Heart left ventricle (tissue), 16 donors: ENCODE results near the gene MINDY3. TPM values are rescaled to one million over a fixed set of nuclear protein-coding genes. Genes with fewer than 3 reads are reported as not detected.

ENCODE experiments used
- ATAC-seq, 4 donors: fragments of 200-7000 bp; cut with Tn5 transposase; one replicate each; pipeline ENCODE4 v1.9.1; 2020 to 2022; ENCODE audit warnings: moderate library complexity in 4 of 4, mild to moderate bottlenecking in 3 of 4, moderate number of reproducible peaks in 1 of 4
- DNase-seq, 5 donors: peaks; one replicate each; pipeline ENCODE4 v3.0.0-alpha.2; 2020
- H3K27ac ChIP-seq, 12 donors: fragments of 200-600 bp; sonication (generic) in 4 of 12; one replicate each; pipeline versions ENCODE4 v1.5.0 to v1.8.0; 2016 to 2022; ENCODE audit warnings: mild to moderate bottlenecking in 2 of 12
- H3K27me3 ChIP-seq, 9 donors: fragments of 200-600 bp; sonication (generic) in 2 of 9; one replicate each; pipeline versions ENCODE4 v1.5.1 to v1.8.0; 2016 to 2022; ENCODE audit warnings: mild to moderate bottlenecking in 3 of 9
- H3K36me3 ChIP-seq, 9 donors: fragments of 200-600 bp; sonication (generic) in 2 of 9; one replicate each; pipeline versions ENCODE4 v1.5.0 to v1.8.0; 2018 to 2022; ENCODE audit warnings: mild to moderate bottlenecking in 2 of 9
- H3K4me1 ChIP-seq, 12 donors: fragments of 200-600 bp; sonication (generic) in 4 of 12; one replicate each; pipeline versions ENCODE4 v1.5.0 to v1.8.0; 2016 to 2022; ENCODE audit warnings: mild to moderate bottlenecking in 3 of 12
- H3K4me3 ChIP-seq, 12 donors: fragments of 200-600 bp; sonication (generic) in 4 of 12; one replicate each; pipeline versions ENCODE4 v1.5.0 to v1.8.0; 2017 to 2022; ENCODE audit warnings: mild to moderate bottlenecking in 9 of 12, moderate library complexity in 4 of 12
- H3K9me3 ChIP-seq, 12 donors: fragments of 200-600 bp; sonication (generic) in 4 of 12; one replicate each; pipeline versions ENCODE4 v1.5.0 to v1.8.0; 2016 to 2022; ENCODE audit warnings: mild to moderate bottlenecking in 1 of 12
- POLR2A ChIP-seq, 2 donors: fragments of 450-650 bp; IDR thresholded peaks; one replicate each; pipeline ENCODE4 v1.6.1; 2017; ENCODE audit warnings: antibody characterized with exemption in 2 of 2, mild to moderate bottlenecking in 2 of 2, moderate library complexity in 2 of 2
- WGBS, 4 donors: extraction: QIAGEN DNeasy Blood & Tissue Kit in 2 of 4; methylation state at CpG; one replicate each; pipeline versions ENCODE4 v1.1.5 to v1.1.7; 2013 to 2018; 5-methylcytosine and 5-hydroxymethylcytosine counted together
- intact Hi-C, 10 donors: fragments of 100-400 bp; cut with DNase I; formaldehyde crosslinking; loops; one replicate each; pipeline versions ENCODE4 v1.11.1 to v1.14.2; 2022
- polyA plus RNA-seq, 2 donors: library from polyadenylated mRNA; stranded (reverse); fragments of 200-250 nt; gene quantifications; one replicate each; pipeline ENCODE4 v1.2.3, GENCODE V29; 2013
- total RNA-seq, 9 donors: library from RNA; depleted of rRNA in 2 of 9; stranded (reverse); fragments of >200 nt in 2 of 9; fragmentation: NEBNext Ultra II Directional in 3 of 9; extraction: Animal tissue kit (Norgen Biotek cat#: 25700) in 3 of 9; gene quantifications; one replicate each; pipeline versions ENCODE4 v1.1.0 to v1.2.4, GENCODE V29; 2016 to 2023
- TF ChIP-seq, protein P1 (sequence below), 12 donors: fragments of 200-600 bp; sonication (generic) in 4 of 12; IDR thresholded peaks; one replicate each; pipeline versions ENCODE4 v1.5.0 to v1.8.0; 2018 to 2022; ENCODE audit warnings: antibody characterized with exemption in 12 of 12, mild to moderate bottlenecking in 5 of 12
- donor health status: ischemic (EF 13 %, LVEDD 7.1; RV severe dilation, severe dysfunction).
- donor health status: healthy with polysubstance abuse.
- donor health status: DM: no; HTN: yes; CAD: no.
- donor health status: DM: no; HTN: no; CAD: no.
- donor health status: ischemic (EF 25% LVEDD 6.9; RV normal size, moderate dysfunction).
- donor health status: ischemic (EF 25% LVEDD 5.7; RV mildly dilated, moderate dysfunction).
- donor health status: healthy.
- donor health status: DM: yes; HTN: yes; CAD: no.
- donor health status: ischemic (EF 35%, LVEDD 5.7; RV mildly dilated, moderate dysfunction).
- donor health status: nonischemic (EF 11% LVEDD 7.7; RV severe dilation, severe dysfunction).
- donor health status: DM: yes; HTN: yes; CAD: no.
- donor health status: PGD.
- donor health status: ischemic (EF 29% LVEDD 5.4; RV normal size, mild dysfunction).
- donor health status: nonischemic (EF 23%, LVEDD 6.1; RV moderate dilation, normal function).

Gene MINDY3
- total and polyA plus RNA-seq, 11 donors, result 7.6 to 31.0 (median 21.0) TPM

DNA sequence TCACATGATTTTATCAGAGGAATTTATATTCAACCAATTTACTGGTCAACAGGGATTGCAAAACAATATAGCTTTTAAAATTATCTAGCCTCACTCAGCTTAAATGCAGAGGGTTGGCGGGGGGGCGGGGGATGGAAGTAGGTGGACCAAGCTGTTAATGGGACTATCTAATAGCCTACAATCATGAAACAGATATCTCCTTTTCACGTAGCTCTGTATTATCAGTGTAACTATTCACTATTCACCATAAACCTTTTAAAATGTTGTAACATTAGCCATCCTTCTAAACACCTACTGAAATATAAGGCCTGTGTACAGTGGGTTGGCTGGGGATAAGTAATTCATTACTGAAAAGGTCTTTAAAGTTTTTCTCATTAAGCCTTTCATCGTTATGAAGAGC, 56.2 kb downstream of the MINDY3 start:
- Histone ChIP-seq H3K4me3 (no peak overlapping the region), H3K9me3 (peaks cover 0 to 17% (median 0%) of the 10 kb centered on the region in 12 donors), H3K27ac (no peak overlapping the region), H3K4me1 (no peaks in the 10 kb centered on the region), H3K36me3 (peaks cover 0 to 54% (median 26%) of the 10 kb centered on the region in 9 donors), H3K27me3 (no peaks in the 10 kb centered on the region)
- intact Hi-C loops, result no loop called here
- ATAC-seq, result no peak
- WGBS, 4 donors, result 90 to 95% (median 93%) methylated on average over 4 of the region's 4 CpGs
- no peak for TF ChIP-seq POLR2A (IDR thresholded peaks at IDR 0.05)
- TF ChIP-seq, protein P1, sequence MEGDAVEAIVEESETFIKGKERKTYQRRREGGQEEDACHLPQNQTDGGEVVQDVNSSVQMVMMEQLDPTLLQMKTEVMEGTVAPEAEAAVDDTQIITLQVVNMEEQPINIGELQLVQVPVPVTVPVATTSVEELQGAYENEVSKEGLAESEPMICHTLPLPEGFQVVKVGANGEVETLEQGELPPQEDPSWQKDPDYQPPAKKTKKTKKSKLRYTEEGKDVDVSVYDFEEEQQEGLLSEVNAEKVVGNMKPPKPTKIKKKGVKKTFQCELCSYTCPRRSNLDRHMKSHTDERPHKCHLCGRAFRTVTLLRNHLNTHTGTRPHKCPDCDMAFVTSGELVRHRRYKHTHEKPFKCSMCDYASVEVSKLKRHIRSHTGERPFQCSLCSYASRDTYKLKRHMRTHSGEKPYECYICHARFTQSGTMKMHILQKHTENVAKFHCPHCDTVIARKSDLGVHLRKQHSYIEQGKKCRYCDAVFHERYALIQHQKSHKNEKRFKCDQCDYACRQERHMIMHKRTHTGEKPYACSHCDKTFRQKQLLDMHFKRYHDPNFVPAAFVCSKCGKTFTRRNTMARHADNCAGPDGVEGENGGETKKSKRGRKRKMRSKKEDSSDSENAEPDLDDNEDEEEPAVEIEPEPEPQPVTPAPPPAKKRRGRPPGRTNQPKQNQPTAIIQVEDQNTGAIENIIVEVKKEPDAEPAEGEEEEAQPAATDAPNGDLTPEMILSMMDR (IDR thresholded peaks at IDR 0.05), result no peak
- DNase-seq, result no peak

DNA sequence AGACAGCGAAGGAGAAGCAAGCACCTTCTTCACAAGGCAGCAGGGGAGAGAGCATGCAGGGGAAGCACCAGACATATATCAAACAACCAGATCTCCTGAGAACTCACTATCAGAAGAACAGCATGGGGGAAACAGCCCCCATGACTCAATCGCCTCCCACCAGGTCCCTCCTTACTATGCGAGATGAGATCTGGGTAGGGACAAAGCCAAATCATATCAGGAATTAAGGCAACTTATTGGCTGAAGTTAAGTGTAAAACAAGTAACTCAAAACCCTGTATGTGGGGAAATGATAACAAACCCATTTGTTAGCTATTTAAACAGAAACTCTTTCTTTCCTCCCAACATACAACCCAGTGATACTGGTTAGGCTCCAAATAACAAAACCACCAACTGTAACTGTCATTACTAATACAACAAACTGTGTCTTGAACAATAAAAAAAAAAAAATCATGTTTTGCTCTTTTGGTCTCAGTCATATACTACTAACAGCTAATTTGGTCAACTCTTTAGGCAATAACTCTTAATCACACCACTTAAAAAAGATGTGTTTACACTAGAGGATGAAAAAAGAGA, 57.8 kb downstream of the MINDY3 start:
- ATAC-seq (no peak), DNase-seq (no peak)
- H3K4me3 ChIP-seq, result no peak overlapping the region
- TF ChIP-seq, protein P1 (IDR thresholded peaks at IDR 0.05), result no peak
- TF ChIP-seq POLR2A (IDR thresholded peaks at IDR 0.05), result no peak
- peaks cover 0 to 17% (median 0%) of the 10 kb centered on the region in 12 donors for H3K9me3 ChIP-seq
- WGBS, 4 donors, result 73 to 99% (median 88%) methylated on average over 3 of the region's 3 CpGs
- H3K36me3 ChIP-seq, result peaks cover 0 to 49% (median 26%) of the 10 kb centered on the region in 9 donors
- intact Hi-C loops, result no loop called here
- H3K27me3 ChIP-seq, result no peaks in the 10 kb centered on the region
- no peaks in the 10 kb centered on the region for H3K4me1 ChIP-seq
- H3K27ac ChIP-seq, result no peak overlapping the region

DNA sequence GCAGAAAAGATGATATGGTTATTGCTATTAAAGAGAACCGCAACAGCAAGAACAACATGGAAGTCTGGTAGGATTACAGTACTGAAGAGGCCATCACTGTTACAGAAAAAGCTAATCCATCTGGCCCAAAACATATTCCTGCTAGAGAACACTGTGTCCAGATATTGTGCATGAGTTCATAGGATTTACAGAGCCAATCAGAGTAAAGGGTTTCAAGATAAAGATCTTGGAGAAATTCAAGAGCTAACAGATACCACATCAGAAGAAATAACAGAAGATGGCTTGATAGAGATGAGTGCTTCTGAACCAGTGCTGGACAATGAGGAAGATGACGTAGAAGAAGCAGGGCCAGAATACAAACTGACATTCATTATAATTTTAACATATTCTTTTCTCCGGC, 58.7 kb downstream of the MINDY3 start:
- Histone ChIP-seq H3K27ac (no peak overlapping the region), H3K4me3 (no peak overlapping the region), H3K27me3 (no peaks in the 10 kb centered on the region), H3K9me3 (peaks cover 0 to 17% (median 0%) of the 10 kb centered on the region in 12 donors), H3K36me3 (peaks cover 0 to 44% (median 19%) of the 10 kb centered on the region in 9 donors), H3K4me1 (no peaks in the 10 kb centered on the region)
- DNase-seq, result no peak
- 94 to 100% (median 98%) methylated on average over 3 of the region's 3 CpGs for WGBS, 4 donors
- intact Hi-C loops, result no loop called here
- ATAC-seq, result no peak
- TF ChIP-seq, protein P1 (IDR thresholded peaks at IDR 0.05), result no peak
- no peak for TF ChIP-seq POLR2A (IDR thresholded peaks at IDR 0.05)

DNA sequence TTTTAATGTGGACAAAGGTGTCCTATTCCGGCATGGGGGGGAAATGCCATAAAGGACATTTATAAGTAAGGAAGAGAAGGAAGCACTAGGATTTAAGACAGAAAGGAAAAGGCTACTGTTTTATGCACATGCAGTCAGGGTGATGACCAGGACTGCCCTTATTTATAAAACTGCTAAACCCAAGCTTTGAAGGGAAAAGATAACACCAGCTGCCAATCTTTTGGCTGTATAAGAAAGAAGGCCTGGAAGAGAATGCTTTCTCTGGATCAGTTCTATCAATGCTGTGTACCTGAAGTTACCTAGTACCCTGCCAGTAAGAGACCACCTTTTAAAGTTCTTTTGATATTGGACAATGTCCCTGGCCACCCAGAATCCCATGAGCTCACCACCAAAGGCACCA, 59.2 kb downstream of the MINDY3 start:
- 92 to 97% (median 96%) methylated on average over 1 of the region's 1 CpG for WGBS, 4 donors
- peaks cover 0 to 39% (median 14%) of the 10 kb centered on the region in 9 donors for H3K36me3 ChIP-seq

More for the DNA sequence above, 59.2 kb downstream of the MINDY3 start:
- H3K4me1 ChIP-seq, result no peaks in the 10 kb centered on the region
- no peak overlapping the region for H3K4me3 ChIP-seq
- DNase-seq, result no peak
- intact Hi-C loops, result no loop called here
- ATAC-seq, result no peak
- TF ChIP-seq, protein P1 (IDR thresholded peaks at IDR 0.05), result no peak
- TF ChIP-seq POLR2A (IDR thresholded peaks at IDR 0.05), result no peak
- H3K27me3 ChIP-seq, result no peaks in the 10 kb centered on the region
- H3K27ac ChIP-seq, result no peak overlapping the region
- H3K9me3 ChIP-seq, result peaks cover 0 to 17% (median 0%) of the 10 kb centered on the region in 12 donors
